NCI-H187 treated with DMSO at 0.1 percent for 48 hours (cell line): Measurements from ENCODE around the gene POGK.
"Not testable (repeated sequence)": the region's sequence is repeated elsewhere in the genome, so short reads cannot be mapped to it uniquely, and the experiment has no call there.

Experiments used
- DNase-seq: peaks from one replicate; lab custom pipeline; 2025; lab: John Stamatoyannopoulos, UW

POGK gene

DNA sequence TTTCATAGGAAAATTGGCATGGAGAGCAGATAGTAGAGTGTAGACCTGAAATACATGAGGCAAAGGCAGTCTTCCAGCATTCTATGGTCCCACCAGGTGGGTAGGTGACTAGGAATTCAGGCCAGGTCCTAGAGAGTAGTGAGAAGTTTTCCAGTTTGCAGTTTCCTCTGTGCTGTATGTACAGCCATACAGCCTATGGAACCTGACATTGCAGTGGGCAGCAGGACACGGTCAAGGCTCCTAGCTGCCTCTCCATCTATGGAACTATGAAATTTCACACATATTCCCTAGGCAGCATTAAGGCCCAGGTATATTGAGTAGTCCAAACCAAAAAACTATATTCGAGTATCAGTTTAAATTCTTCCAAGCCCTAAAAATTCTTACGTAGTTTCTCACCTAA, 16.3 kb downstream of the POGK start:
- DNase-seq, result no peak

DNA sequence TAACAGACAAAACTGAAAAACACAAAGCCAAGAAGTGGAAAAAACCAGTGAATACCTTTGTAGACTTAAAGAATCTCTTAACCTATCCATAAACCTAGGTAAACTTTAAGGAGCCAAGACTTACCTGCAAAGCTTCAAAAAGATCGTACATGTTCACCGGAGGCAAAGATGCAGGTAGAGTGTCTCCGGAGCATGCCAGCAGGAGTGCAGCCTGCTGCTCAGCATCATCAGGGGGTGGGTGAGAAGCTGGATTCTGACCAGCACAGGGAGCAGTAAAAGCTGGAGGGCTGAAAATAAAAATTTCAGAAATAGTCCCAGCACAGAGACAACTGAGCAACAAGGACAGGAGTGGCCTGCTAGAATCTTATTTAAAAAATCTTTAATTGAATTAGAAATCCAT, 18.7 kb downstream of the POGK start:
- DNase-seq, result no peak

- no peak for DNase-seq
Measured at GRCh38 chr1:166858726-166859419, 19.6 kb downstream of the POGK start.

DNA sequence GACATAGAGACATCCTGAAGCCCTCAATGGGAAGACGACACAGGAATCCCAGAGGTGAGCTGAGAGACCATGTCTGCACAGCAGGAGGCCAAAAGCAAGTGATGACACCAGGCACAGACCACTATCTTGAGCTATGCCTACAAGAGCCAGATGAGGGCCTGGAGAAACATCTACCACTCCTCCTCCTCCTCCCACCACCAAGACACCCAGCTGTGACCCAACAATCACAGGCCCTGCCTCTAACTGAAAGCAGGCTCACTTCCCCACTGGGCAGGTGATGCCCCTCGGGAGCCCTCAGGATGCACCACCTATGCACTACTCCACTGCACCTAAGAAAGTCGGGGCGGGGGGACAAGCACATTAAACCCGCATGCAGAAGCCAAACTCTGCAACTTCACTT, 20.3 kb downstream of the POGK start:
- DNase-seq, result no peak

DNA sequence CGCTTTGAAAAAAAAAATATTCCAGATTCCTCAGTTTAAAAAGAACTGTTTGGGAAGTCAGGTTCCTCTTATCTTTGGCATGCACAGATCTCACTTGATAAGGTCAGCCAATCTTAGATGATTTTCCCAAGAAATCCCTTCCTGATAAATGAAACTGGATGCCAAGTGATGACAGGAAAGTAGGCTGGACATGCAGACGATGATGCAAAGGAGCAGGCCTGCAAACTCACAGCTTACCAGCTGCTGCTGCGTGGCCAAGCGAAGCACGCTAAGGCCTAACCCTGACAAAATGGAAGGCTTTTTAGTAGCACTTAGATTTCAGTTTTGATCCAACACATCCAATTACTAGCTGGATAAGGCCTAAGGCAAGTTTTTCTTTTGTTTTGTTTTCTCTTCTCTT, 26.7 kb downstream of the POGK start:
- no peak for DNase-seq

- no peak for DNase-seq
Measured at GRCh38 chr1:166868639-166869038, 29.4 kb downstream of the POGK start.

DNA sequence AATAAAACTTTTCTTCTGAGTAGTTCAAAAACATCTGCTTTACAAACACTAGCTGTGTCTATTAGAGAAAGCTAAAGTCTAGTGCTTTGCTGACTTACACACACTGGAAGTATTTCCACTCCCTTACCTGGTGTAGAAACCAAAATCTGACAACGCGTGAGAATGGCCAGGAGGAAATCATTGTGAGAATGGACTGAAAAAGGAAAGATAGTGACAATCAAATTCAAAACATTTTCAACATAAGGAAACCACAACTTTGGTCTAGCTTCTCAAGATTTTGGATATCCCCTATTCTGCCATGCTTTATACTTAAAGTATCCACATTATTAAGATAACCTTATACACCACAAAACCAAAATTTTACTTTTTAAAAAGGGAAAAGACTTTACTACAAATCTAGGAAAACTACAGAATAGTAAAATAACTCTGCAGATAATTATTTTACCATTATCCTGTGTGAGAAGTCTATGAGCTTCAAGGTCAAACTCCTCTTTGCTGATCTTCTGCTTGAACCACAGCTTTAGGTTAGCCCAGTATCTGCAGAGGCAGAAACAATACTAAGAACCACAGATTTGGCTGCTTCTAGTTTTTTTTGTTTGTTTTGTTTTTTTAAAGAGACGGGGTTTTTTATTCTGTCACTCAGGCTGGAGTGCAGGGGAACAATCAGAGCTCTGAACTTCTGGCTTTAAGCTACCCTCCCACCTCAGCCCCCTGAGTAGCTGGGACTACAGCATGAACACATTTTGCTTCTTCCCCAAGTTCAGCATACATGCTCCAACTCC, 30.2 kb downstream of the POGK start:
- DNase-seq, result no peak

- DNase-seq, result no peak
Measured at GRCh38 chr1:166870584-166870983, 31.3 kb downstream of the POGK start.

- DNase-seq, result no peak
Measured at GRCh38 chr1:166874464-166874863, 35.2 kb downstream of the POGK start.

GRCh38 chr1:166875302-166875733, 36.0 kb downstream of the POGK start:
- DNase-seq, result no peak

- peak; percentile 100 for DNase-seq
Measured at GRCh38 chr1:166875734-166876539, 36.7 kb downstream of the POGK start, which contains the start of gene TADA1. TSS of gene TADA1 (minus strand) at chr1:166876264. CDS start at chr1:166876233, 31 bp downstream.

- DNase-seq, result no peak
Measured at GRCh38 chr1:166876540-166876838, 37.2 kb downstream of the POGK start.

DNA sequence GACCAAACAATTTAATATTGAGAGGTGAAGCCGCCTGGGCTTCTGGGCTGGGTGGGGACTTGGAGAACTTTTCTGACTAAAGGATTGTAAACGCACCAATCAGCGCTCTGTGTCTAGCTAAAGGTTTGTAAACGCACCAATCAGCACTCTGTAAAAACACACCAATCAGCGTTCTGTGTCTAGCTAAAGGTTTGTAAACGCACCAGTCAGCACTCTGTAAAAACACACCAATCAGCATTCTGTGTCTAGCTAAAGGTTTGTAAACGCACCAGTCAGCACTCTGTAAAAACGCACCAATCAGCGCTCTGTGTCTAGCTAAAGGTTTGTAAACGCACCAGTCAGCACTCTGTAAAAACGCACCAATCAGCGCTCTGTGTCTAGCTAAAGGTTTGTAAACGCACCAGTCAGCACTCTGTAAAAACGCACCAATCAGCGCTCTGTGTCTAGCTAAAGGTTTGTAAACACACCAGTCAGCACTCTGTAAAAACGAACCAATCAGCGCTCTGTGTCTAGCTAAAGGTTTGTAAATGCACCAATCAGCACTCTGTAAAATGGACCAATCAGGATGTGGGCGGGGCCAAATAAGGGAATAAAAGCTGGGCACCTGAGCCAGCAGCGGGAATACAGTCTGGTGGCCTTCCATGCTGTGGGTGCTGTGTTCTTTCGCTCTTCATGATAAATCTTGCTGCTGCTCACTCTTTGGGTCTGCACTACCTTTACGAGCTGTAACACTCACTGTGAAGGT, 39.1 kb downstream of the POGK start:
- not testable (repeated sequence) for DNase-seq

GRCh38 chr1:166882893-166883292, 43.6 kb downstream of the POGK start:
- DNase-seq, result no peak

- DNase-seq, result peak; percentile 21
Measured at GRCh38 chr1:166884040-166884642, 44.9 kb downstream of the POGK start.

- no peak for DNase-seq
Measured at GRCh38 chr1:166884971-166885370, 45.7 kb downstream of the POGK start.

GRCh38 chr1:166888373-166889111, 49.3 kb downstream of the POGK start:
- no peak for DNase-seq

DNA sequence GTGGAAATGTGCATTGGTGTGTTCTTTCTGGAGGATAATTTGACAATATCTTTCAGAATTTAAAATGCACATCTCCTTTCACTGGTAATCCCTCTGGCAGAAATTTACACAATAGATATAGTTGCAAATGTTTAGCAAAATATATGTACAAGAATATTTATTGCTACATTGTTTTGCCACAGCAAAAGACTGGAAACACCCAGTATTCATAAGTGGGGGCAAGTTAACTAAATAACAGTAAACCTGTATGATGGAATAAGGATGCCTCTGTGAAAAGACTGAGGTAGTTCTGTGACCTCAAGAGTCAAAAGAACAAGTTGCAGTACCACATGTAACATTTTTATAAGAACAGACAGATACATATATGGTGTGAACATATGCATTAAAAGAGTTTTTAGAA, 50.5 kb downstream of the POGK start:
- DNase-seq, result no peak

GRCh38 chr1:166895766-166896165, 56.5 kb downstream of the POGK start:
- DNase-seq, result no peak

GRCh38 chr1:166899769-166900168, 60.5 kb downstream of the POGK start:
- no peak for DNase-seq

GRCh38 chr1:166900987-166901386, 61.7 kb downstream of the POGK start:
- DNase-seq, result no peak
